Body of pancreas (tissue), 4 donors: ENCODE results near the gene SHF. TPM values are rescaled to one million over a fixed set of nuclear protein-coding genes. Genes with fewer than 3 reads are reported as not detected.

Experiments used
- ATAC-seq: fragments of 150-250 bp; one replicate; pipeline ENCODE4 v1.9.1; 2016
- DNase-seq, 4 donors: peaks; one replicate each; pipeline ENCODE4 v3.0.0-alpha.2; 2019
- H3K27ac ChIP-seq, 4 donors: fragments of 200-600 bp; sonication (generic); 1 replicate in 3 of 4; 2 replicates in 1 of 4; pipeline versions ENCODE4 v1.5.1 to v1.6.1; 2016 to 2019; ENCODE audit warnings: mild to moderate bottlenecking in 1 of 4, mixed read lengths in 1 of 4, moderate library complexity in 1 of 4
- H3K27me3 ChIP-seq, 2 donors: fragments of 200-600 bp; sonication (generic); one replicate each; pipeline ENCODE4 v1.6.0; 2016; ENCODE audit warnings: mild to moderate bottlenecking in 1 of 2
- H3K36me3 ChIP-seq, 2 donors: fragments of 200-600 bp; sonication (generic); replicated peaks in 1 of 2; 2 replicates each; pipeline ENCODE4 v1.5.1; 2016; ENCODE audit warnings: low read depth in 2 of 2; ENCODE audit not compliant: insufficient read depth in 1 of 2
- H3K4me1 ChIP-seq: fragments of 200-600 bp; sonication (generic); one replicate; pipeline ENCODE4 v1.6.0; 2016
- H3K4me3 ChIP-seq, 2 donors: fragments of 200-600 bp; sonication (generic); 1 replicate in 1 of 2; 2 replicates in 1 of 2; pipeline ENCODE4 v1.5.1; 2016 to 2019
- H3K9me3 ChIP-seq, 3 donors: fragments of 200-600 bp; sonication (generic); 1 replicate in 2 of 3; 2 replicates in 1 of 3; pipeline ENCODE4 v1.5.1; 2016
- POLR2A ChIP-seq, 3 donors: fragments of 450-650 bp; IDR thresholded peaks; one replicate each; pipeline ENCODE4 v1.6.1; 2016; ENCODE audit warnings: antibody characterized with exemption in 3 of 3, mild to moderate bottlenecking in 2 of 3
- WGBS, 2 donors: methylation state at CpG; one replicate each; pipeline ENCODE4 v1.1.5; 2017; 5-methylcytosine and 5-hydroxymethylcytosine counted together
- intact Hi-C: fragments of 100-400 bp; cut with DNase I; formaldehyde crosslinking; loops from one replicate; pipeline ENCODE4 v1.15.1; 2023
- total RNA-seq, 2 donors: library from RNA; depleted of rRNA; stranded (reverse); fragments of >200 nt; gene quantifications; one replicate each; pipeline ENCODE4 v1.1.0, GENCODE V29; 2016
- TF ChIP-seq, protein P1 (sequence below), 7 experiments: fragments of 450-650 bp in 4 of 7; fragments of 200-600 bp in 3 of 7; sonication (generic) in 3 of 7; IDR thresholded peaks; one replicate each; pipeline ENCODE4 v1.5.1; 2016 to 2019; ENCODE audit warnings: antibody characterized with exemption in 7 of 7

Gene SHF
- total RNA-seq, 2 donors from 2014 or later, result 2.0 to 2.9 TPM

DNA sequence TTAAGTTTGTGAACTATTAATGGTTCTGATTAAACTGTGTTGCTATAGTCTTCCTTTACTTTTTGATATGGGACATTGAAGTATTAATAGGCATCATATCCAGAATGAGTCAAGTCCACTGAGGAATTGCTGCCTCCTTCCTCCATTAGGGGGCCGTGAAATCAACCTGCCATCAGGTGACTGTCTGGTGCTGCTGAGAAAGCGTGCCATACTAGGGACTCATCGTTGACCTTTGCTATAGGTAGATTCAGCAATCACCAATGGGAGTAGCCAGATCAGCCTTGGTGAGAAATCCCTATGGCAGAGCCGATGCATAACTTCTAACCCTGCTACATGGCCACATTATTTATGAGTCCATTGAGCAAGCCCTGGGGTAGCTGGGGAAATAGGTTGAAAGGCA, 34.2 kb upstream of the SHF start:
- 88 to 89% methylated on average over 4 of the region's 4 CpGs for WGBS, 2 donors
- TF ChIP-seq, protein P1, sequence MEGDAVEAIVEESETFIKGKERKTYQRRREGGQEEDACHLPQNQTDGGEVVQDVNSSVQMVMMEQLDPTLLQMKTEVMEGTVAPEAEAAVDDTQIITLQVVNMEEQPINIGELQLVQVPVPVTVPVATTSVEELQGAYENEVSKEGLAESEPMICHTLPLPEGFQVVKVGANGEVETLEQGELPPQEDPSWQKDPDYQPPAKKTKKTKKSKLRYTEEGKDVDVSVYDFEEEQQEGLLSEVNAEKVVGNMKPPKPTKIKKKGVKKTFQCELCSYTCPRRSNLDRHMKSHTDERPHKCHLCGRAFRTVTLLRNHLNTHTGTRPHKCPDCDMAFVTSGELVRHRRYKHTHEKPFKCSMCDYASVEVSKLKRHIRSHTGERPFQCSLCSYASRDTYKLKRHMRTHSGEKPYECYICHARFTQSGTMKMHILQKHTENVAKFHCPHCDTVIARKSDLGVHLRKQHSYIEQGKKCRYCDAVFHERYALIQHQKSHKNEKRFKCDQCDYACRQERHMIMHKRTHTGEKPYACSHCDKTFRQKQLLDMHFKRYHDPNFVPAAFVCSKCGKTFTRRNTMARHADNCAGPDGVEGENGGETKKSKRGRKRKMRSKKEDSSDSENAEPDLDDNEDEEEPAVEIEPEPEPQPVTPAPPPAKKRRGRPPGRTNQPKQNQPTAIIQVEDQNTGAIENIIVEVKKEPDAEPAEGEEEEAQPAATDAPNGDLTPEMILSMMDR (IDR thresholded peaks at IDR 0.05), result no peak
- no peak for TF ChIP-seq POLR2A (IDR thresholded peaks at IDR 0.05)
- Histone ChIP-seq H3K27ac (no peak overlapping the region), H3K4me1 (peaks cover 21% of the 10 kb centered on the region), H3K36me3 (no peaks in the 10 kb centered on the region), H3K9me3 (no peaks in the 10 kb centered on the region), H3K4me3 (no peak overlapping the region), H3K27me3 (no peaks in the 10 kb centered on the region)
- DNase-seq (no peak), ATAC-seq (no peak)
- intact Hi-C loops, result loop anchor here (2.0 kb wide), 1 partner anchor 43 kb away; no protein-coding TSS in a partner anchor

DNA sequence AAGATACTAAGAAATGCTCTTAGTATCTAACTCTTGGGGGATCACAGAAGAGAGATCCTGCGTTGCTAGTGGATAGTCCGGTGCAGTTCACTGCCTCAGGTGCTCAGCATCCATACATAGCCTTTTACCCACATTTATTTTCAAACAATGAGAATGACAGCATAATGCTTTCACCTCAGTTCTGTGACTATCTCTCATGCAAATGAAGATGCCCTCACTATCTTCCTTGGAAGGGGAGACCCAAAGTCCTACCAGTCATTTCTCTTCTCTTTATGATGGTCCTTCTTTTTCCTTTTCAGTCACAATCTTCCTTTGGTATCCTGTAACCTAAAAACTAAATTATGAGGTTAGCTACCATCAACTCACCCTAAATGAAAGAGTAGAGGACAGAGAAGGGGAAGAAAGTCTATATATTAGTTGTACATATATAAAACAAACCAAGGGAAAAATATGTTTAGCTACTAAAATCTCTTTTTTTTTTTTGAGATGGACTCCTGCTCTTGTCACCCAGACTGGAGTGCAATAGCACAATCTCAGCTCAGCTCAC, 33.4 kb upstream of the SHF start:
- Histone ChIP-seq H3K9me3 (no peaks in the 10 kb centered on the region), H3K4me3 (no peak overlapping the region), H3K4me1 (peaks cover 21% of the 10 kb centered on the region), H3K27me3 (no peaks in the 10 kb centered on the region), H3K36me3 (no peaks in the 10 kb centered on the region), H3K27ac (no peak overlapping the region)
- DNase-seq (no peak), ATAC-seq (no peak)
- intact Hi-C loops, result loop anchor here (2.0 kb wide), 1 partner anchor 44 kb away; no protein-coding TSS in a partner anchor
- 98 to 100% methylated on average over 2 of the region's 2 CpGs for WGBS, 2 donors
- no peak for TF ChIP-seq POLR2A (IDR thresholded peaks at IDR 0.05)
- TF ChIP-seq, protein P1 (IDR thresholded peaks at IDR 0.05), result no peak

DNA sequence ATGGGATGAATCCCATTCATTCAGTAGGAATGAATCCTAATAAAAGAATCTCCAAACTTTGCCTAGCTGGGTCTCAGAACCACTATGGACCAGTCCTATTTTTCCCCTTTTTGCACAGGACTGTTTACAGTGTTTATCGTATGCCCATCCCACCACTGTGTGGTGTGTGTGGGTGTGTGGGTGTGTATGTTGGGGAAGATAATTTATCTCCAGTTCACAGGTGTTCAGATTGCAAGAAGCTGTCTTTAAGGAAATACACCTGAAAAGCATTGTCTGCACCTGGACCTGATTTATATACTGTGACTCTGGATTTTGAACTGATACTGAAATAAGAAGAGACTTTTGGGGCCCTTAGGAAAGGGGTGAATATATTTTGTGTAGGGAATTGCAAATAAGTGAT, 24.7 kb upstream of the SHF start:
- H3K36me3 ChIP-seq, result no peaks in the 10 kb centered on the region
- H3K9me3 ChIP-seq, result no peaks in the 10 kb centered on the region
- no peak overlapping the region for H3K4me3 ChIP-seq
- peaks cover 4% of the 10 kb centered on the region for H3K4me1 ChIP-seq
- 80 to 93% methylated on average over 1 of the region's 1 CpG for WGBS, 2 donors
- H3K27ac ChIP-seq, result no peak overlapping the region
- DNase-seq (no peak), ATAC-seq (no peak)
- no peaks in the 10 kb centered on the region for H3K27me3 ChIP-seq
- TF ChIP-seq, protein P1 (IDR thresholded peaks at IDR 0.05), result no peak
- TF ChIP-seq POLR2A (IDR thresholded peaks at IDR 0.05), result no peak
- intact Hi-C loops, result no loop called here

DNA sequence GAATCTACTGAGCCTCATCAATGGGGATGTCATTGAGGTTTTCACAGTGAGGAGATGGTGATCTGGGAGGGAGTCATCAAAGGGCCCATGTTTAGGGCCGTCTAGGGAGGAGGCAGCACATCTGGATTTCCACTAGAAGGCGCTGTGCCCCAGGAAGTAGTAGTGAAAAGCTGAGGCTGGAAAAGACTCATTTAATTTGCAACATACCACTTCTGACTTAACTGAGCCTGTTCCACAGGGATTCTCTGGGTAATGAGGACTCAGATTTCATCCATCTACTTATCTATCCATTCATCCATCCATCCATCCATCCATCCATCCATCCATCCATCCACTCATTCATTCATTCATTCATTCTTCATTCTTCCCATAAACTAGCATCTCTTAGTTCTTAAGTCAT, 17.4 kb upstream of the SHF start:
- intact Hi-C loops, result no loop called here
- ATAC-seq, result no peak
- no peaks in the 10 kb centered on the region for H3K9me3 ChIP-seq
- no peak overlapping the region for H3K27ac ChIP-seq
- no peak overlapping the region for H3K4me3 ChIP-seq
- WGBS, 2 donors, result 0 to 5% methylated on average over 2 of the region's 2 CpGs
- no peaks in the 10 kb centered on the region for H3K27me3 ChIP-seq
- no peak for TF ChIP-seq POLR2A (IDR thresholded peaks at IDR 0.05)
- TF ChIP-seq, protein P1 (IDR thresholded peaks at IDR 0.05), result peak; percentile 75 to 89 (median 87)
- peaks cover 6% of the 10 kb centered on the region for H3K4me1 ChIP-seq
- DNase-seq, result peak; percentile 73 to 78 (median 77)
- H3K36me3 ChIP-seq, result no peaks in the 10 kb centered on the region

DNA sequence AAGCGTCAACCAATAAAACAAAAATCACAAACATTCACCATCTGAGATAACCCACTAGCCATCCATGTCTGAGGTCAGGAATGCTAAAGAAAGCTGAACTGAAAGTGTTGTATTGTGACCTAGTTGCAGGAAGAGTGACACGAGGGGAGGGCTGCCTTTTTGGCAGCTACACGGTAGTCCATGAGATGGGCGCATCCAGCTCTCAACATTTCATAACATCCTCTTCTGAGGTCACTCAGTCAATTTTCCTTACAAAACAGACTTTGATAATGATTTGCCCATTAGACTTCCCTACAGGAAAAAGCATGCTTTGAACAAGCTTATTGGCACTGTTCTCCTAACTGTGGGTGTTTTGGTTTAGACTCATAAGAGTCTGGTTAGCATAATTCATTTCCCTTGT, 15.4 kb upstream of the SHF start:
- H3K9me3 ChIP-seq, result no peaks in the 10 kb centered on the region
- DNase-seq (no peak), ATAC-seq (no peak)
- no peak overlapping the region for H3K4me3 ChIP-seq
- no peaks in the 10 kb centered on the region for H3K27me3 ChIP-seq
- H3K36me3 ChIP-seq, result no peaks in the 10 kb centered on the region
- 36 to 54% methylated on average over 4 of the region's 4 CpGs for WGBS, 2 donors
- TF ChIP-seq, protein P1 (IDR thresholded peaks at IDR 0.05), result no peak
- TF ChIP-seq POLR2A (IDR thresholded peaks at IDR 0.05), result no peak
- intact Hi-C loops, result loop anchor here (5.0 kb wide), 1 partner anchor 189 kb away; no protein-coding TSS in a partner anchor
- H3K4me1 ChIP-seq, result peaks cover 16% of the 10 kb centered on the region
- no peak overlapping the region for H3K27ac ChIP-seq
